Measurements from ENCODE around the gene LIN28A. TPM values are rescaled to one million over a fixed set of nuclear protein-coding genes. Genes with fewer than 3 reads are reported as not detected.

LIN28A gene
- total RNA-seq, 2 experiments from 2014 or later = not detected

DNA sequence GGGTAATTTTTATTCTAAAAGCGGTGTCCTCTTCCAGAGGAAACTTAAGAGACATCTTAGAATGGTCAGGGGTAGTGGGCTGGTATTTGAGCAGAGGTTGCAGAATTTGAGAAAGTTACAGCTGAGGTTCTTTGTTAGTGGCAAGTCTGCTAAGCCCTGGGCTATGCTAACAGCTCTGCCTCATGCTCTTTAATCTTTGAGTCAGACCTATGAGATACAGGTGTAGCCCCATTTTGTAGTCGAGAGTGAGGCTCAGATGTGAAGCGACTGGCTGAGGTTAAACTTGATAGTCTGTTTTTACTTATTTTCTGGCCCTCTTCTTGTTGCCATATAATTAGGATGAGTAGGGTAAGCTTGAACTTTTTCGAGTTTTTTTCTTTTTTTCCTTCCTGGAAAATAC is 66.3 kb downstream of the LIN28A start:
- peaks cover 17% of the 10 kb centered on the region for H3K4me1 ChIP-seq (ENCODE audit: insufficient read depth, low read length)
- Mint-ChIP-seq H3K9me3 (no peaks in the 10 kb centered on the region), H3K36me3 (ENCODE audit: low read depth) (peaks cover 74% of the 10 kb centered on the region), H3K4me1 (ENCODE audit: low read depth) (peaks cover 37% of the 10 kb centered on the region), H3K27ac (no peak overlapping the region), H3K27me3 (no peaks in the 10 kb centered on the region), H3K4me3 (no peak overlapping the region)
- POLR2A ChIA-PET = interaction anchor here (1.2 kb wide), 1 partner anchor 411 kb away, joined by 3 read pairs; no protein-coding TSS in a partner anchor
- TF ChIP-seq, protein P1, sequence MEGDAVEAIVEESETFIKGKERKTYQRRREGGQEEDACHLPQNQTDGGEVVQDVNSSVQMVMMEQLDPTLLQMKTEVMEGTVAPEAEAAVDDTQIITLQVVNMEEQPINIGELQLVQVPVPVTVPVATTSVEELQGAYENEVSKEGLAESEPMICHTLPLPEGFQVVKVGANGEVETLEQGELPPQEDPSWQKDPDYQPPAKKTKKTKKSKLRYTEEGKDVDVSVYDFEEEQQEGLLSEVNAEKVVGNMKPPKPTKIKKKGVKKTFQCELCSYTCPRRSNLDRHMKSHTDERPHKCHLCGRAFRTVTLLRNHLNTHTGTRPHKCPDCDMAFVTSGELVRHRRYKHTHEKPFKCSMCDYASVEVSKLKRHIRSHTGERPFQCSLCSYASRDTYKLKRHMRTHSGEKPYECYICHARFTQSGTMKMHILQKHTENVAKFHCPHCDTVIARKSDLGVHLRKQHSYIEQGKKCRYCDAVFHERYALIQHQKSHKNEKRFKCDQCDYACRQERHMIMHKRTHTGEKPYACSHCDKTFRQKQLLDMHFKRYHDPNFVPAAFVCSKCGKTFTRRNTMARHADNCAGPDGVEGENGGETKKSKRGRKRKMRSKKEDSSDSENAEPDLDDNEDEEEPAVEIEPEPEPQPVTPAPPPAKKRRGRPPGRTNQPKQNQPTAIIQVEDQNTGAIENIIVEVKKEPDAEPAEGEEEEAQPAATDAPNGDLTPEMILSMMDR (IDR thresholded peaks at IDR 0.05) = no peak
- H3K4me3 ChIP-seq (ENCODE audit: low read length) = no peak overlapping the region
- H3K9me3 ChIP-seq (ENCODE audit: control insufficient read depth in 1 of 2, insufficient read depth in 1 of 2, low read length in 2 of 2) = no peaks in the 10 kb centered on the region
- no peak for DNase-seq
- peaks cover 47% of the 10 kb centered on the region for H3K36me3 ChIP-seq (ENCODE audit: insufficient read depth, low read length)
- H3K27me3 ChIP-seq (ENCODE audit: control insufficient read depth in 1 of 2, insufficient read depth in 2 of 2, low read length in 2 of 2) = no peaks in the 10 kb centered on the region
- intact Hi-C loops (cut with DNase I, micrococcal nuclease) = no loop called here
- CTCF ChIA-PET = no interaction called here
- no peak overlapping the region for H3K27ac ChIP-seq (ENCODE audit: low read depth in 1 of 2, low read length in 2 of 2)
- ATAC-seq (ENCODE audit: poor library complexity) = no peak

DNA sequence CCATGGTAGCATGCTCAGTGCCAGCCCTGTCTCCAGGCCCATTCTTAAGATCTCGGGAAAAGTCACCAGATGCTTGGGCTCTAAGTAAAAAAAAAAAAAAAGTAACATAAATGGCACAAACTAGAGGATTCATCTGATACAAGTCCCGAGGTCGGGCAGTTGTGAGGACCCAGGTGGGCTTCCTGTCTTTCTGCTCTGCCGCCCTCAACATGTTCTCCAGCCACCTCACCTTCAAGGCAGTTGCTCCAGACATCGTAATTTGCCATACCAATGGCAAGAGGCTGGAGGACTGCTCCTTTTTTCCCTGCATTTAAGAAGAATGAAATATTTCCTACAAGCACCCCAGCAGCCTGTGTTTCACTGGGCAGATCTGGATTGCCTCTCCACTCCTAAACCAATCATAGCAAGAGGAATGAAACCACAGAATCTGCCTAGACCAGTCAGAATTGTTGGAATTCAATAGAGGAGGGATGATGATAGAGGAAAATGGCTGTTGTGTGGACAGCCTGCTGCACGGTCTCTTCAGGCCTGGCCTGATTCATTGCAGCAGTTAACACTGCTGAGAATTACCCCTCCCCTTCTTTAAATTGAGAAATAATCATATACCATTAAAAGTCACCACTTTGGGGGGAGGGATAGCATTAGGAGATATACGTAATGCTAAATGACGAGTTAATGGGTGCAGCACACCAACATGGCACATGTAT is 67.0 kb downstream of the LIN28A start:
- H3K4me1 Mint-ChIP-seq (ENCODE audit: low read depth) = peaks cover 36% of the 10 kb centered on the region
- H3K27me3 ChIP-seq (ENCODE audit: control insufficient read depth in 1 of 2, insufficient read depth in 2 of 2, low read length in 2 of 2) = no peaks in the 10 kb centered on the region
- ChIA-PET POLR2A (no interaction called here), CTCF (no interaction called here)
- TF ChIP-seq, protein P1 (IDR thresholded peaks at IDR 0.05) = no peak
- intact Hi-C loops (cut with DNase I, micrococcal nuclease) = no loop called here
- ATAC-seq (ENCODE audit: poor library complexity) (no peak), DNase-seq (no peak)
- H3K27ac ChIP-seq (ENCODE audit: low read depth in 1 of 2, low read length in 2 of 2) = peak overlapping the region in 1 of 2 donors; percentile 9
- peaks cover 47% of the 10 kb centered on the region for H3K36me3 ChIP-seq (ENCODE audit: insufficient read depth, low read length)
- H3K9me3 ChIP-seq (ENCODE audit: control insufficient read depth in 1 of 2, insufficient read depth in 1 of 2, low read length in 2 of 2) = no peaks in the 10 kb centered on the region
- H3K36me3 Mint-ChIP-seq (ENCODE audit: low read depth) = peaks cover 72% of the 10 kb centered on the region
- H3K4me3 ChIP-seq (ENCODE audit: low read length) = no peak overlapping the region
- H3K9me3 Mint-ChIP-seq = no peaks in the 10 kb centered on the region
- no peaks in the 10 kb centered on the region for H3K27me3 Mint-ChIP-seq
- peaks cover 15% of the 10 kb centered on the region for H3K4me1 ChIP-seq (ENCODE audit: insufficient read depth, low read length)
- H3K4me3 Mint-ChIP-seq = peak overlapping the region; percentile 36
- H3K27ac Mint-ChIP-seq = peak overlapping the region; percentile 19

DNA sequence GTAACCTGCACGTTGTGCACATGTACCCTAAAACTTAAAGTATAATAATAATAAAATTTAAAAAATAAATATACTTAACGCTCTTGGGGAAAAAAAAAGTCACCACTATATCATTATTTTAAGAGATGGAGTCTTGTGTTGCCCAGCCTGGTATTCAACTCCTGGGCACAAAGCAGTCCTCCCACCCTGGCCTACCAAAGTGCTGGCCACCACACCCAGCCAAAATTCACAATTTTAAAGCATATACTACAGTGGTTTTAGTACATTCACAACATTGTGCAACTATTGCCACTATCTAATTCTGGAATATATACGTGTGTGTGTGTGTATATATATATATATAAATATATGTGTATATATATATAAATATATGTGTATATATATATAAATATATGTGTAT is 67.5 kb downstream of the LIN28A start:
- POLR2A ChIA-PET = no interaction called here
- H3K36me3 ChIP-seq (ENCODE audit: insufficient read depth, low read length) = peaks cover 47% of the 10 kb centered on the region
- TF ChIP-seq, protein P1 (IDR thresholded peaks at IDR 0.05) = no peak
- Mint-ChIP-seq H3K9me3 (no peaks in the 10 kb centered on the region), H3K4me1 (ENCODE audit: low read depth) (peaks cover 35% of the 10 kb centered on the region), H3K27ac (peak overlapping the region; percentile 19), H3K27me3 (no peaks in the 10 kb centered on the region), H3K4me3 (no peak overlapping the region), H3K36me3 (ENCODE audit: low read depth) (peaks cover 75% of the 10 kb centered on the region)
- CTCF ChIA-PET = interaction anchor here (0.6 to 1.3 kb wide), 2 partner anchors 9 to 22 kb away, joined by 3 to 4 read pairs; no protein-coding TSS in a partner anchor
- no peak overlapping the region for H3K27ac ChIP-seq (ENCODE audit: low read depth in 1 of 2, low read length in 2 of 2)
- no peaks in the 10 kb centered on the region for H3K27me3 ChIP-seq (ENCODE audit: control insufficient read depth in 1 of 2, insufficient read depth in 2 of 2, low read length in 2 of 2)
- no peak overlapping the region for H3K4me3 ChIP-seq (ENCODE audit: low read length)
- H3K4me1 ChIP-seq (ENCODE audit: insufficient read depth, low read length) = peaks cover 14% of the 10 kb centered on the region
- no peaks in the 10 kb centered on the region for H3K9me3 ChIP-seq (ENCODE audit: control insufficient read depth in 1 of 2, insufficient read depth in 1 of 2, low read length in 2 of 2)
- intact Hi-C loops (cut with DNase I, micrococcal nuclease) = no loop called here
- DNase-seq = no peak
- ATAC-seq (ENCODE audit: poor library complexity) = no peak
